ENCODE data around the gene PLOD1.
"Not testable (repeated sequence)": the region's sequence is repeated elsewhere in the genome, so short reads cannot be mapped to it uniquely, and the experiment has no call there.

PLOD1 gene

DNA sequence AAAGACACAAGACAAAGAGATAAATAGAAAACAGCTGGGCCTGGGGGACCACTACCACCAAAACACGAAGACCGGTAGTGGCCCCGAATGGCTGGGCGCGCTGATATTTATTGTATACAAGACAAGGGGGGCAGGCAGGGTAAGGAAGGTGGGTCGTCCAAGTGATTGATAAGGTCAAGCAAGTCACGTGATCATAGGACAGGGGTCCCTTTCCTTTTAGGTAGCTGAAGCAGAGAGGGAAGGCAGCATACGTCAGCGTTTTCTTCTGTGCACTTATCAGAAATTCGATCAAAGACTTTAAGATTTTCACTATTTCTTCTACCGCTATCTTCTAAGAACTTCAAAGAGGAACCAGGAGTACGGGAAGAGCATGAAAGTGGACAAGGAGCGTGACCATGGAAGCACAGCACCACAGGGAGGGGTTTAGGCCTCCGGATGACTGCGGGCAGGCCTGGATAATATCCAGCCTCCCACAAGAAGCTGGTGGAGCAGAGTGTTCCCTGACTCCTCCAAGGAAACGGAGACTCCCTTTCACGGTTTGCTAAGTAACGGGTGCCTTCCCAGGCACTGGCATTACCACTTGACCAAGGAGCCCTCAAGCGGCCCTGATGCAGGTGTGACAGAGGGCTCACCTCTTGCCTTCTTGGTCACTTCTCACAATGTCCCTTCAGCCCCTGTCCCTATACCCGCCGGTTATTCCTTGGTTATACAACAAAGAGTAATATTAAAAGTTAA, 21.9 kb upstream of the PLOD1 start:
- not testable (repeated sequence) for FAIRE-seq

DNA sequence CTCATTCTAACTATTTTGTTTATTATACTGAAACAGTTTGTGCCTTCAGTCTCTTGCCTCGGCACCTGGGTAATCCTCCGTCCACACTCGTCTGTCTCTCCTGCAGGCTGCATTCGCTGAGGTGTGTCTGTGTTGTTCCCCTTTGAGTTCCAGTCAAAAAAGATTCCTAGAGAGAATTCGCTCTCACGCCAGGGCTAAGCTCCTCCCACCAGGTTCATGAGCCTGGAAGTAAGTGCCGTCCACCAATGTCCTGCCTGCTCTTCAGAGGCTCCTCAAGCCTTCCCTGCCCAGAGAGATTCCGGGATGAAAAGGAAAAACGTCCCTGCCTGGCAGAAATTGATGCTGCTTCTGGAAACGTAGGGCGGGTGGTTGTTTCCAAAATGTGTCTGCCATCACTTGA, 21.2 kb upstream of the PLOD1 start:
- FAIRE-seq: no peak

DNA sequence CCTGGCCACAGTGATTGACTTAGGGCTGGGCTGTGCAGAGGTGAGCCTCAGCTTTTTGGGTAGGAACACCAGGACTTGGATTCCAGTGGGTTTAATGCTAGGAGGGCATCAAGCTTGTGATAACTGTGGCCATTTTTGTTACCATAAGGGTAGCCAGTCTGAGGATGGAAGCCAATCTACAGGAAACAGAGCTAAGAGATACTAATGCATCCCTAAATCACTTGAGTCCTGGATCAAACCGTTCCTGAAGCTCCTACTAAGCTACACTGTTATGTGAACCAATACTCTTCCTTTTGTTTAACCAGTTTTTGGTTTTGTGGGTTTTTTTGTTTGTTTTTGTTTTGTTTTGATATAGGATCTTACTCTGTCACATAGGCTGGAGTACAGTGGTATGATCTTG, 20.5 kb upstream of the PLOD1 start:
- no peak for FAIRE-seq

DNA sequence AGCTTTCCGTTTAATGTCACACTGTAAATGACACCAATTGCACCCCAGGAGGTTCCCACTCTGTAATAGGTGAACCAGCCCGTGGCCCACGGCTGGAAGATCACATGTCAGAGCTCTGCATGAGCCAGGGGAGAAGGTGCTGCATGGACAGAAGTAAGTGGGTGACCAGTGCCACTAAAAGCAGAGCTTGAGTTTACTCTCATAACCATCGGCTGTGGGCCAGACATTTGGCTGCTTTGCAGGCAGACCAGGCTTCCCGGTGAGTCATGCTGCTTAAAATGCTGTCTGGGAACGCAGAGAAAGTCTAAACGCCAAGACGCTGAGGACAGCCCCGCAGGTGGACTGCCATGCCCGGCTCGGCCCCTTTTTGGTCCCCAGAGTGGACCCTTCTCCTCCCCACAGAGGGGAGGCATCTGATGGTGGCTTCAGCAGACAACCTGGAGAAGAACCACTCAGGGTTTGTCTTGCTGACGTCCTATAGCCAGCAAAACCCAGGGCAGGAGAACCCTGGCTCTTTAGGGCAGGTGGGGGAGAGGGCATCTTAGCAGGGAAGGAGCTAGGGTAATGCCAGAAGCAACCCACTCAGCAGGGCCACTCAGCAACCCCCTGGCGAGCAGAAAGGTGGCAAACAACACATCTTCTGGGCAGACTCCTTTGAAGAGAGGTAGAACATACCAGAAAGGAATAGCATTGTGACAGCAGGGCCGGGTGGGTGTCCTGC, 15.6 kb upstream of the PLOD1 start:
- FAIRE-seq: no peak

DNA sequence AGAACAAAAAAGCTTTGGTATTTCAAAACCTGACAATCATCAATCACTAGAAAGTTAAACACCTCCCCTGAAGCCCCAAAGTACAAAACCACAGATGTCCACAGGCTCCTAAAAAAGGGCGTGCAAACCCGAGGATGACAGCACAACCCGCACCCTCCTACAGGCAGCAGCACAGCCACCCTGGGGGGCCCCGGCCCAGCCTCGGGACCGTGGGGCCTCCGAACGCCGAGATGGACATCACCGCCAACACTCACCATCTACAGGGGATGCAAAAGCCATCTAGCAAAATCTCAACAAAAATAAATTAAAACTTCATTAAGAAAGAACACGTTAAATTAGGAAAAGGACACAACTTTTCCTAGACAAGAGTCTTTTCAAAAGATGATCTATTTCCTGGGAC, 14.9 kb upstream of the PLOD1 start:
- no peak for FAIRE-seq

DNA sequence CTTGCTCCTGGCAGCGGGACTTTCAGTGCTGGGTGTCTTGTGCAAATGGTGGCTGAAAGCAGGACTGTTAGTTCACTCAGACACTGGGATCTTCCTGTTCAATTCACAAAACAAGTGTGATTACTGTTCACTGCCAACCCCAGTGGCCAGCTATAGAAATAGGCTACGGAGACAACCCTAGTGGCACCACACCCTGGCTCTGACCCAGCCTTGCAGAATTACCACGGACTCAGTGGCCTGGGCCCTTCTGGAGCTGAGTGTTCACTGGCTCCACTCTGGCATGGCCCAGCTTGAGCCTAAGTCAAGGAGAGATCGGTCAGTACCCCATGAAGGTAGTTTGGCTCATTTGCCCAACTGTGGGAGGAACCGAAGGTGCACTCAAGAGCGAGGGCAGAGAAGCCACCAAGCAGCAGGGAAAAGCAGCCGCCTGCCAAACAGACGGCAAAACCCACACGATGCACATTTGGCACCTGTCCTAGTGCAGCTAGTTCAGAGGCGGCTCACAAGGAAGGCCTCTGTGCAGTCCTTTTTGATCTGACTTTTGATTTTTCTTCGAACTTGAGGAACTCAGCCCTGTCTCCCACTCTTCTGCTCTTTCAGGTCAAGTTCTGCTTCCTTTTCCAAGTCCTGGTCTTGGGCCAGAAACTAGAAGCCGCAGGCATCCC, 14.1 kb upstream of the PLOD1 start:
- no peak for FAIRE-seq

DNA sequence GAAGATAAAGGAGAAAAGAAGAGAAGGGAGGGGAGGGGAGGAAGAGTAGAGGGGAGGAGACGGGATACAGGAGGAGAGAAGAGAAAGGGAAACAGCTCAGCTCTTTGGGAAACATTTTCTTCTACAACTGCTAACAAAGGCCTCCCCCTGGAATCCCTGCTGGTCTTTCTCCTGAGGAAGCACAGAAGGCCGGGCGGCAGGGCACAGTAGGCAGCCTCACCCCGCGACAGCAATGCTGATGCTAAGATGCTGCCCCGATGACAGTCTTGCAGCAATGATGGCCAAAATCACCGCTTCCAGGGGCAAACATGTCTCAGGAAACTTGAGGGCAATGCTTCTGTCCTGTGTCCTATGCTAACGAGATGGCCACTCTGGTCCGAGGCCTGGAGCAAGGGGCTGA, 13.5 kb upstream of the PLOD1 start:
- FAIRE-seq: no peak

DNA sequence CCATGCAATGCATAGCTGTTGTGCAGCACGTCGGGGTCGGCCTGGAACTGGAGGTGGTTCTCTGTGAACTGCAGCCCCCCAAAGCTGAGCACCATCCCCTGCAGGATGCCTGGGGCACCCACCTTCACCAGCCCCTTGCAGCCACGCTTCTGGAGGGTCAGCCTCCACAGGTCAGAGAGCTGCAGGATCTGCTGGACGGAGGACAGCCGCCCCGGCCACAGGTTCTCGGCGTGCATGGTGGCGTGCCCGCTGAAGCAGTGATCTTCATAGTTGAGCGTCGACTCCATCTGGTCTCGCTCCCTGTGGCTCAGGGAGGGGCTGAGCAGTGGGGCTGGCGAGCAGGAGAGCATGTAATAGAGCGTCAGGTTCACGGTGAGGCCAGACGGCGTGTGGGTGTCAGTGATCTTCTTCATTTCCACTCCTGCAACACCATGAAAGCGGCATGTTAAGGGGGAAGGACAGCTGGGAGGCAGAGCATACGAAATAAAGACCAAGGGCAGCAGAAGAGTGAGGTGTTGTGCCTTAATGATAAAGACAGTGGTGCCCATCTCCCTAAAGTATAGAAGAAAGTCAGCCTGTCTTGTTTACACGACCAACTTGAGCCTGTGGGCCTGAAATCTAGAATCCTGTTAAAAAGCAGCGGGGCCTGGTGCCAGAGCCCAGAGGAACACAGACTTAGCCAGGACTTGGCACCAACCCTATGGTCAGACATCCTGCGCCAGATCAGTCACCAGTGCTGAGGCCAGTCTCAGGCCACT, 11.3 kb upstream of the PLOD1 start:
- FAIRE-seq: no peak

DNA sequence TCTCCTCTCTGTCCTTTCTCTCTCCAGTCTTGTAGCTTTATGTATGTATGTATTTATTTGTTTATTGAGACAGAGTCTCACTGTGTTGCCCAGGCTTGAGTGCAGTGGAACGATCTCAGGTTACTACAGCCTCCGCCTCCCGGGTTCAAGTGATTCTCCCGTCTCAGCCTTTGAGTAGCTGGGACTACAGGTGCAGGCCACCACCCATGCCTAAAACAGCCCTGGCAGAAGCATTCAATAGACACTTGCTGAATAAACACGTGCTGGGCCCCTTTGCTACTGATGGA, 10.7 kb upstream of the PLOD1 start:
- FAIRE-seq: no peak

DNA sequence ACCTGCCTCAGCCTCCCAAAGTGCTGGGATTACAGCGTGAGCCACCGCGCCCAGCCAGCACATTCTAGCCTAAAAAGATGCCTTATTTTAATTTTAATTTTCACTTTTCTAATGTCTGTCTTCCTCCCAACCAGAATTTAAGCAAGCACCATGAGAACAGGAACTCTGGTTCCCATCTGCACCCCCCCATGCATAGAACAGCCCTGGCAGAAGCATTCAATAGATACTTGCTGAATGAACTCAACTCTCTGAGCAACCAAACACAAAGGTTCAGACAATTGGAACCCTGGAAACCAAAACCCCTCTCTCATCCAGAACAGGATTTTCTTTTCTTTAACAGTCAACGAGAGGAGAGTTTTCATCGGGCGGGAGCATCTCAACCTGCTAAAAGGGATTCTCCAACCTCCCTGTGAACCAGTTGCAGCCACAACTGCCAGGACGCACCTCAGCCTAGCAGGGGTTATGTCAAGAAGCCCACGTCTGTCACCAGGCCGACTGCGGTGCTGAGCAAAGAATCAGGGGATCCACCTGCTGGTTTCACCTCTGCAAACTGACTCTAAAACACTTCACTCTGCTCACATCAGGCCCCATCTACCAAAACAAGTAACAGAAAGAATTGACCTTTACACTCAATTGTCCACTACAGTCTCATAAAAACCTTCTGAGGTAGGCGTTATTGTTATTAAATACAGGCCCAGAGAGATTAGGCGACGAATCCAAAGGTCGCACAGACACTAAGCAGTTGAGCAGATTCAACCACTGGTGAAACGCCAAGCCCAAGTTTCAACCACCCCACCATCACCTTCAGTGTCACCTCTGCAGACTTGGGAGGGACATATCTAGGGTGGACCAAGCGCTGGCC, 10.0 kb upstream of the PLOD1 start:
- FAIRE-seq: no peak

DNA sequence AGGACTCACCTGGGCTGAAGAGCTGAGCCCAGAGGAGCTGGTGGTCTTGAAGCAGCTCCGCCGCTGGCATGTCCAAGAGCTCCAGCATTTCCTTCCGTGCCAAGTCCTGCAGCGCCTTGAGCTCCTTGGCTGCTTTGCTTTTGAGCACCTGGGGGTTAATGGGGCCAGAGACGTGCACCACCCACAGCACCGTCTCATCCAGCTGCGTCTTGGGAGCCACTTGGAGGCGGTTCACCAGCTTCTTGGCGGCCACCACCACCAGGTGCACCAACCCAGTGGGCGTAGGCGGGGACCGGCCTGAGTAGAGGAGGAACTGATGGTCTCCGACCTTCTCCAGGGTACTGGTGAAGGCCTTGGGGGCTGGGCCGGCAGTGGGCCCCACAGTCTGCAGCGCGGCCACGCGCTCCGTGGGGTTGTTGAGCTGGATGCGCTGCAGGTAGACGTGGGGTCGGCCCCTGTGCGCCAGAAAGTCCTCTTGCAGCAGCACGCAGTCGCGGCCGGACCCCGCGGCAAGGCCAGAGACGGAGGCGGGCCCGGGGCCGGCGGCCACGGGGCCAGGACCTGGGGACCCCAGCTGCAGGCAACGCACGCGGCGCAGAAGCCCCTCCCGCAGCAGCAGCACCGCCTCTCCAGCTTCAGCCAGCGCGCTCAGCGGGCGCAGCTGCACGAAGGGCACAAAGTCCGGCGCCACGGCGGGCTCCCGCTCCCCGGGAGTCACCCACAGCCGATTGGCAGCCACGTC, 9.2 kb upstream of the PLOD1 start:
- FAIRE-seq: not testable (repeated sequence)

DNA sequence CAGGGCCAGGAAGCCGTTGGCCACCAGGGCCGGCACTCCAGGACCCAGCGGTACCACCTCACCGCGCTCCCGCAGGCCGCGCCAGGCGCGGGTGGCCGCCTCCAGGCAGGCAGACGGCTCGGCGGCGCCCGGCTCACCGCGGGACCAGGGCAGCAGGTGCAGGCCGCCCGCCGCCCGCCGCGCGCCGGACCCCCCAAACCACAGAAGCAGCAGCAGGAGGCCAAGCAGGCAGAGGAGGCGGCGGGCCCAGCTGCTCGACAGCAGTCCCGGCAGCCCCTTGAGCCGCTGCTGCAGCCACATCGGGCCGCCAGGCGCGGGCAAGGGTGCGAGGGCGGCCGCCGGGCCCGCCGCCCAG, 8.6 kb upstream of the PLOD1 start:
- no peak for FAIRE-seq

DNA sequence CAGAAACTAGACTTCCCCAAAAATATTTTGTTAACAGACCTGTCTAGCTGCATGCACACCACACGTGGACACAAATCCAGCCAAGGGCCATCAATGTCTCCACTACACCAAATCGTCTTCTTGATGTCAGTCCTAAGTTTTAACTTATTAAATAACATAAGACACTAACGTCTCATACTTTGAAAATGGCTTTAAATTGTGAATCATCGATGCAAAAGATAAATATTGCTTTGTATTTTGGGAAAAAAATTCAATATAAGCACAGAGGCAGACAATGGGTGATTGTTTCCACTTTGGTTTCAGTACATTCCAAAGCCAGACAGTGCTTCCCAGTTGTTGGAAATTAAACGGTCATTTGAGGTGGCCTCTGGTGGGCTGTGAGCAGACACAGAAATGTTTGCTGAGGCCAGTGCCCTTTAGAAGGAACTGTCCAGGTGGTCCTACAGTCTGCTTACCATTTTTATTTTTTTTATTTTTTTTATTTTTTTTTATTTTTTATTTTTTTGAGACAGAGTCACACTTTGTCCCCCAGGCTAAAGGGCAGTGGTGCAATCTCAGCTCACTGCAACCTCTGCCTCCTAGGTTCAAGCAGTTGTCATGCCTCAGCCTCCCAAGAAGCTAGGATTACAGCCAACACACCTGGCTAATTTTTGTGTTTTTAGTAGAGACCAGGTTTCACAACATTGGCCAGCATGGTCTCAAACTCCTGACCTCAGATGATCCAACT, 6.5 kb upstream of the PLOD1 start:
- no peak for FAIRE-seq

DNA sequence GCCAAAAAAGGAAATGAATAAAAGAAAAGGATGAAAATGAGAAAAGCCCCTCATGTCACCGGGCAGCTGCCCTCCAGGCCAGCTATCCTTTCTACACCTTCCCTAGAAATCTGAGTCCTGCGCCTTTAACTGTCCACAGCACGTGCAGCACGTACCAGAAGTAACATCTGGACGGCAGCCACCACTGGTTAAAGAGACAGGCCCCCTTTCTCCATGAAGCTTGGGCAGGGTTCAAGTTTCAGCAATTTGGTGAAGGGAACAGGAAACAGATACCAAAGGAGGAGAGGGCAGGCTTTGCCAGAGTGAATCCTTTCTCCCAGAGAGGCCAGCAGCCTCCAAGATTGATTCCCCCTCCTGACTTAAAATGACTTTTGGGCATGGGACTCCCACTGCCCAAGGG, 4.7 kb upstream of the PLOD1 start:
- FAIRE-seq: no peak

DNA sequence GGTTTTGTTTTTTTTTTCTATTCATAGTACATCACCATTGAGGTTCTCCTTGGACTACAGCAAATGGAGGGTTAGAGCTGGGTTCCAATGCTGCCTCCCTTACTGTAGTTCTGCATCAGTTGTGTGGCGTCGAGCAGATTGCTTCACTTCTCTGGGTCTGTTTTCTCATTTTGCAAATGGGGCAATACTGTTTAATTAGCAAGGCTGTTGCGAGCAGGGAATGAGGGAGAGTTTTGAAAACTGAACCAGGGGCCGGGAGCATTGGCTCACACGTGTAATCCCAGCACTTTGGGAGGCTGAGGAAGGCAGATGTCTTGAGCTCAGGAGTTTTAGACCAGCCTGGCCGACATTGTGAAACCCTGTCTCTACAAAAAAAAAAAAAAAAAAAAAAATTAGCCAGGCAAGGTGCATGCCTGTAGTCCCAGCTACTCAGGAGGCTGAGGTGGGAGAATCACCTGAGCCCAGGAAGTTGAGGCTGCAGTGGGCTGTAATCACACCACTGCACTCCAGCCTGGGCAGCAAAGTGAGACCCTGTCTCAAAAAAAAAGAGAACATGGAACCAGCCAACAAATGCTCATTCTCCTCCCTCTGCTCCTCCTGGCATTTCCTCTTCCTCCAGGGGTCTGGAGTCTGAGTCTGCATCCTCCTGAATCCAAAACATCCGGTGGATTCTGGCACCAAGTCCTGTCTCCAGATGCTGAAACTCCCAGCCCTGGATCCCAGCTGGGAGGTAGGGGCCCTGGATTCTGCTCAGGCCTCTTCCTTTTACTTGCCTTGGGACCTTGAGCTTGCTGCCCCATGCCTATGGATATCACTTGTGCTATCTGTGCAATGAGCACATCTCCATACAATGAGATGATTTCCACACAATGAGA, 3.7 kb upstream of the PLOD1 start:
- FAIRE-seq: no peak

DNA sequence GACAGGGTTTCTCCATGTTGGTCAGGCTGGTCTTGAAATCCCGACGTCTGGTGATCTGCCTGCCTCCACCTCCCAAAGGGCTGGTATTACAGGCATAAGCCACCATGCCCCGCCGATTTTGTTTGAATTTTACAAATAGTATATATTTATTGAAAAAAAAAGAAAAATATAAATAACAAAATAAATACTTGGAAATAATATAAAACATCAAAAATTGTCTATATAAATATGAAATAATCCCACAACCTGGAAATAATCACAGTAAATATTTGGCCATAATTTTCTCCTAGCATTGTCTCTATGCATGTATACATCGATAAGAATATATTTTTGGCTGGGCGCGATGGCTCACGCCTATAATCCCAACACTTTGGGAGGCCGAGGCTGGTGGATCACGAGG, 2.7 kb upstream of the PLOD1 start:
- FAIRE-seq: no peak

DNA sequence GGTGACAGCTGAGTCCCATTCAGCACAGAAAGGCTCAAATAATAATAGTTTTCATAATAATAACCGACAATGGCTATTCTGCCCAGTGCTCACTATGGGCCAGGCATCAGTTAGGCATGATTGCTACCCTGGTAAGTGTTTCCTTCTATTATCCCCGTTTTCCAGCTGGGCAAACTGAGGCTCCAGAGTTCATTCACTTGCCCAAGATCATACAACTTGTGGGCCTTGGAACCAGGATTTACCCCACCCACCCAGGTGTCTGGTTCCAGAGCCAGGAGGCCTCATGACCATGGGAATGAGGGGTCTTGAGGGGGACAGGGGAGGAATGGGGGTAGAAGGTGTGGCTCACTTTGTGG, 518 bp downstream of the PLOD1 start:
- no peak for FAIRE-seq

DNA sequence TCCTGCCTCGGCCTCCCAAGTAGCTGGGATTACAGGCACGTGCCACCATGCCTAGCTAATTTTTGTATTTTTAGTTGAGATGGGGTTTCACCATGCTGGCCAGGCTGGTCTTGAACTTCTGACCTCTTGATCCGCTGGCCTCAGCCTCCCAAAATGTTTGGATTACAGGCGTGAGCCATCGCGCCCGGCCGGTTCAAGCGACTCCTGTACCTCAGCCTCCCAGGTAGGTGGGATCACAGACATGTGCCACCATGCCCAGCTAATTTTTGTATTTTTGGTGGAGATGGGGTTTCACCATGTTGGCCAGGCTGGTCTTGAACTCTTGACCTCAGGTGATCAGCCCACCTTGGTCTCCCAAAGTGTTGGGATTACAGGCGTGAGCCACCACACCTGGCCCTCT, 1.2 kb downstream of the PLOD1 start:
- FAIRE-seq: not testable (repeated sequence)

DNA sequence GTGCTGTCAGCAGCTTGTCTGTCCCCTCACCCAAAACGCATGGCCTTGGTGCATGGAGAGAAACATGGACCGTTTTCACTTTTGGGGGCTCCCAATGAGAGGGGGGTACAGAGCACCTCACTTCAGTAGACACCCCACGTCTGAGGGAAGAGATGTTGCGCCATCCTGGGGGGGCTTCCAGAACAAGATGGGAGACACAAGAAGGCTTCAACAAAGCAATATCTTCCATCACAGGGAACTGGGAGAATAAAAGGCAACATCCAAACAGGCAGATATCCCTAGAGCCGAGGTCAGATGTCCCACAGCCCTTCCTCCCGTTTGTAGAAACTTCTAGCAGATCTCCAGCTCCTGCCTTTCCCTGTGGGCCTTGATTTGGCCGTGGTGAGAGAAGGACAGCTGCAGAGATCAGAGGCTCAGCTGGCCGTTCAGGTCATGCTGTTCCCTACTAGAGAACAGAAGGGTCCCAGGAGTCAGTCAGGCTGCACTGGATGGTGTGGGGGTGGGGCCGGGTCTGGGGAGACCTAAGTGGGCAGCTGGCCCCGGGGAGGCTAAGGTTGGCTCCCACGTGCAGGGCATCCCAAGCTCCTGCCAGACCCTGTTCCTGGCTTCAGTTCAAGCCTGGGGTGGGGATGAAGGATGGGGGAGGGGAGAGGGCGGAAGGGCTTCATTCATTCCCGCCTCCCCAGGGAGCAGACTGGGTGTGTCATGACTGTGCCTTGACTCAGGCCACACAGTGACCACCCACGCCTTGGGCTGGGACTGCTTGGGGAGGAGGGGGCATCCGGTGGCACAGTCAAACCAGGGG, 4.4 kb downstream of the PLOD1 start:
- FAIRE-seq: no peak
